ENCODE results near the gene MRPS18B. TPM values are rescaled to one million over a fixed set of nuclear protein-coding genes. Genes with fewer than 3 reads are reported as not detected.
A peak's percentile ranks its signal among the peaks of the same experiment; 100 is the strongest.

The MRPS18B gene
- total and polyA plus RNA-seq, 2 of the 13 experiments (the other 11 are each of a cell fraction or from before 2014, with no cell fraction given), result 125 to 131 TPM

DNA sequence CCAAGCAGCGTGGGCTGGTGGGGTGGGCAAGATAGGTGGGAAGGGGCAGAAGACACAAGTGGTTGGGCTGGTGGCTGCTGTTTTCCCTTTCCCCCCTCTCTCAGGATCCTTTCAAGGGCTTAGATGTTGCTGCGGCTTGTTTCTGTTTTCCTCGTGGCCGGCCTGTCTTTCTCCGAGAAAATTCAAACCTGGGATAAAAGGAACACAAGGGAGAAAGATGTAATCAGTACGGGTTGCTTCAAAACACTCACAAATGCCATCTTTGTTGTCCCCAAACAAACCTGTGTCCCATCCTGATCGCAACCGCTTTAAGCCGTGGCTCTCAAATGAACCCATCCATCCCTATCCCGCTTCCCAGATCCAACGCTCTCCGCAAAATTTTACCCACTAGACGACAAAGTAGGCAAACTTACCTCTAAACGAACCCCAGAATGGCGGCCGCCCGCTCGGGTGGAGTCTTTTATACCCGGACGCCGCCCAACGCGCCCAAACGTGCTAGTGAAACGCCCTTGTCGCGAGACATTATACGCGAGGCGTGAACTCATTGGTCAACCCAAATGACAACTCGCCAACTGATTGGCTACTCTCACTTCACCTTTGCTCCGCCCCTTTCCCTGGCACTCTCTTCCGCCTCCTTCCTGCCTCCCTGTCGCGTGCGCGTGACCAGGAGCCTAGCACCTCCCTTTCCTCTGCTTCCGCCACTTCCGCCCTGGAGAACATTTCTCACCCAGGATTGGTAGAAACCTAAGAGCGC is 652 bp upstream of the MRPS18B start, which contains the start of gene PPP1R10 (continued):
- TF ChIP-seq ZXDC (CRISPR knock-in tag; IDR thresholded peaks at IDR 0.05) (0 out of 2 replicates have a peak, but pooled peaks have one; percentile 72), NR2F6 (IDR thresholded peaks at IDR 0.05) (no peak), NR2F6 (CRISPR knock-in tag; IDR thresholded peaks at IDR 0.05) (peak; percentile 23; the same call in 1 of the 2 replicates), ZNF333 (CRISPR knock-in tag; IDR thresholded peaks at IDR 0.05; ENCODE audit: borderline replicate concordance) (no peak), GABPB1 (CRISPR knock-in tag; IDR thresholded peaks at IDR 0.05) (peak; percentile 95), ZNF766 (CRISPR knock-in tag; IDR thresholded peaks at IDR 0.05; ENCODE audit: borderline replicate concordance) (peak; percentile 66; the same call in 1 of the 2 replicates), YEATS2 (CRISPR knock-in tag; IDR thresholded peaks at IDR 0.05; ENCODE audit: borderline replicate concordance) (peak; percentile 90; the same call in 1 of the 2 replicates), ZNF224 (CRISPR knock-in tag; IDR thresholded peaks at IDR 0.05) (peak; percentile 52; the same call in 1 of the 2 replicates), ELF4 (CRISPR knock-in tag; IDR thresholded peaks at IDR 0.05; ENCODE audit: borderline replicate concordance) (peak; percentile 99; the same call in 1 of the 2 replicates), ZNF792 (CRISPR knock-in tag; IDR thresholded peaks at IDR 0.05) (peak; percentile 52; the same call in 1 of the 2 replicates), RFXANK (CRISPR knock-in tag; IDR thresholded peaks at IDR 0.05) (peak; percentile 42; the same call in 1 of the 2 replicates), SALL2 (CRISPR knock-in tag; IDR thresholded peaks at IDR 0.05) (no peak; the same call in none of the 2 replicates), ARID5B (CRISPR knock-in tag; IDR thresholded peaks at IDR 0.05) (peak; percentile 41; the same call in 1 of the 2 replicates), ZNF264 (CRISPR knock-in tag; IDR thresholded peaks at IDR 0.05) (peak; percentile 31; the same call in 1 of the 2 replicates), MYC (CRISPR knock-in tag; IDR thresholded peaks at IDR 0.05; ENCODE audit: borderline replicate concordance) (0 out of 2 replicates have a peak, but pooled peaks have one; percentile 76), NCOR1 (IDR thresholded peaks at IDR 0.05; ENCODE audit: borderline replicate concordance, low read length) (peak; percentile 60; the same call in 1 of the 2 replicates), NFKBIZ (CRISPR knock-in tag; IDR thresholded peaks at IDR 0.05) (peak; percentile 91; the same call in 1 of the 2 replicates), AHR (CRISPR knock-in tag; IDR thresholded peaks at IDR 0.05) (peak; percentile 61), ZKSCAN5 (CRISPR knock-in tag; IDR thresholded peaks at IDR 0.05) (0 out of 2 replicates have a peak, but pooled peaks have one; percentile 19), MTF1 (CRISPR knock-in tag; IDR thresholded peaks at IDR 0.05) (peak; percentile 92), GLI4 (CRISPR knock-in tag; IDR thresholded peaks at IDR 0.05; ENCODE audit: borderline replicate concordance) (no peak), SP4 (CRISPR knock-in tag; IDR thresholded peaks at IDR 0.05) (peak; percentile 93)
- TF ChIP-seq, protein P1, sequence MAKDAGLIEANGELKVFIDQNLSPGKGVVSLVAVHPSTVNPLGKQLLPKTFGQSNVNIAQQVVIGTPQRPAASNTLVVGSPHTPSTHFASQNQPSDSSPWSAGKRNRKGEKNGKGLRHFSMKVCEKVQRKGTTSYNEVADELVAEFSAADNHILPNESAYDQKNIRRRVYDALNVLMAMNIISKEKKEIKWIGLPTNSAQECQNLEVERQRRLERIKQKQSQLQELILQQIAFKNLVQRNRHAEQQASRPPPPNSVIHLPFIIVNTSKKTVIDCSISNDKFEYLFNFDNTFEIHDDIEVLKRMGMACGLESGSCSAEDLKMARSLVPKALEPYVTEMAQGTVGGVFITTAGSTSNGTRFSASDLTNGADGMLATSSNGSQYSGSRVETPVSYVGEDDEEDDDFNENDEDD (CRISPR knock-in tag; IDR thresholded peaks at IDR 0.05; ENCODE audit: borderline replicate concordance), result no peak; the same call in 1 of the 2 replicates

Data from HepG2 (cell line).